ENCODE measurements around the gene PDE11A.

- TF ChIP-seq CTCF (IDR thresholded peaks at IDR 0.05) = peak; percentile 91 to 98 (median 96)
- TF ChIP-seq POLR2AphosphoS5 (IDR thresholded peaks at IDR 0.05) = peak; percentile 80 to 85
- no peak for TF ChIP-seq EP300 (IDR thresholded peaks at IDR 0.05)
- TF ChIP-seq POLR2A (IDR thresholded peaks at IDR 0.05; ENCODE audit: low read depth) = no peak
Observed at GRCh38 chr2:178112202-178113152, 39.9 kb upstream of the PDE11A start, which contains the start of gene RBM45.
